HepG2 (cell line): ENCODE results near the gene PPM1G. TPM values are rescaled to one million over a fixed set of nuclear protein-coding genes. Genes with fewer than 3 reads are reported as not detected.
A peak's percentile ranks its signal among the peaks of the same experiment; 100 is the strongest.

Experiments used
- AKAP8 ChIP-seq: sonication (generic); formaldehyde crosslinking; IDR thresholded peaks from 2 replicates; pipeline ENCODE4 v1.5.1; 2020; ENCODE audit warnings: mild to moderate bottlenecking, missing genetic modification reagents
- BATF2 ChIP-seq: sonication (generic); formaldehyde crosslinking; IDR thresholded peaks from 2 replicates; pipeline ENCODE4 v1.8.0; 2022; ENCODE audit warnings: mild to moderate bottlenecking, missing genetic modification reagents, moderate library complexity
- FOXK1 ChIP-seq: sonication (generic); formaldehyde crosslinking; IDR thresholded peaks from 2 replicates; pipeline ENCODE4 v1.4.0; 2020; ENCODE audit warnings: low read depth, missing genetic modification reagents, borderline replicate concordance
- FOXK2 ChIP-seq: fragments of 450-650 bp; IDR thresholded peaks from 2 replicates; pipeline ENCODE4 v1.6.1; 2016
- FOXM1 ChIP-seq: sonication (generic); formaldehyde crosslinking; IDR thresholded peaks from 2 replicates; pipeline ENCODE4 v1.5.0; 2020; ENCODE audit warnings: missing genetic modification reagents
- HDAC6 ChIP-seq: fragments of 200-600 bp; sonication (generic); IDR thresholded peaks from 2 replicates; pipeline ENCODE4 v1.7.0; 2017; ENCODE audit warnings: mild to moderate bottlenecking, antibody characterized with exemption, low read length, low read depth
- MAFG ChIP-seq: sonication (generic); formaldehyde crosslinking; IDR thresholded peaks from 2 replicates; pipeline ENCODE4 v1.5.1; 2020; ENCODE audit warnings: mild to moderate bottlenecking, missing genetic modification reagents
- NAIF1 ChIP-seq: sonication (generic); formaldehyde crosslinking; IDR thresholded peaks from 2 replicates; pipeline ENCODE4 v1.5.0; 2020; ENCODE audit warnings: mild to moderate bottlenecking, missing genetic modification reagents, borderline replicate concordance
- PRPF4 ChIP-seq: fragments of 200-400 bp; formaldehyde crosslinking; IDR thresholded peaks from 2 replicates; pipeline ENCODE4 v1.6.1; 2016; ENCODE audit warnings: low read length, low read depth; ENCODE audit not compliant: poor library complexity, severe bottlenecking
- RARA ChIP-seq: IDR thresholded peaks from 2 replicates; pipeline ENCODE4 v1.6.1; 2016; ENCODE audit warnings: missing genetic modification reagents, missing compliant biosample characterization
- TBX2 ChIP-seq: sonication (generic); formaldehyde crosslinking; IDR thresholded peaks from 2 replicates; pipeline ENCODE4 v1.5.0; 2020; ENCODE audit warnings: missing genetic modification reagents, mild to moderate bottlenecking, borderline replicate concordance
- TCF12 ChIP-seq, 2 experiments: fragments of 450-650 bp in 1 of 2; sonication (generic) in 1 of 2; formaldehyde crosslinking in 1 of 2; IDR thresholded peaks; 2 replicates each; pipeline versions ENCODE4 v1.6.1 to v1.8.0; 2017 to 2022; ENCODE audit warnings: antibody characterized with exemption in 1 of 2, mild to moderate bottlenecking in 1 of 2, missing genetic modification reagents in 1 of 2, moderate library complexity in 1 of 2
- THRA ChIP-seq: sonication (generic); formaldehyde crosslinking; IDR thresholded peaks from 2 replicates; pipeline ENCODE4 v1.4.0; 2020; ENCODE audit warnings: missing genetic modification reagents, borderline replicate concordance
- ZFYVE20 ChIP-seq: sonication (generic); formaldehyde crosslinking; IDR thresholded peaks from 2 replicates; pipeline ENCODE4 v1.8.0; 2023; ENCODE audit warnings: low read depth, mild to moderate bottlenecking, moderate library complexity, missing genetic modification reagents, borderline replicate concordance
- ZMYM4 ChIP-seq: sonication (generic); formaldehyde crosslinking; IDR thresholded peaks from 2 replicates; pipeline ENCODE4 v1.8.1; 2023; ENCODE audit warnings: mild to moderate bottlenecking, missing genetic modification reagents
- ZNF333 ChIP-seq: sonication (generic); formaldehyde crosslinking; IDR thresholded peaks from 2 replicates; pipeline ENCODE4 v1.4.0; 2020; ENCODE audit warnings: mild to moderate bottlenecking, missing genetic modification reagents, borderline replicate concordance
- ZNF383 ChIP-seq: sonication (generic); formaldehyde crosslinking; IDR thresholded peaks from 2 replicates; pipeline ENCODE4 v1.4.0; 2020; ENCODE audit warnings: missing genetic modification reagents, mild to moderate bottlenecking, borderline replicate concordance
- ZNF510 ChIP-seq: sonication (generic); formaldehyde crosslinking; IDR thresholded peaks from 2 replicates; pipeline ENCODE4 v1.4.0; 2020; ENCODE audit warnings: low read depth, mild to moderate bottlenecking, missing genetic modification reagents
- ZNF577 ChIP-seq: sonication (generic); formaldehyde crosslinking; IDR thresholded peaks from 2 replicates; pipeline ENCODE4 v1.4.0; 2020; ENCODE audit warnings: mild to moderate bottlenecking, low read depth, missing genetic modification reagents, borderline replicate concordance
- ZNF605 ChIP-seq: sonication (generic); formaldehyde crosslinking; IDR thresholded peaks from 2 replicates; pipeline ENCODE4 v1.8.0; 2022; ENCODE audit warnings: mild to moderate bottlenecking, missing genetic modification reagents
- ZNF720 ChIP-seq: sonication (generic); formaldehyde crosslinking; IDR thresholded peaks from 2 replicates; pipeline ENCODE4 v1.4.0; 2020; ENCODE audit warnings: missing genetic modification reagents
- ZNF761 ChIP-seq: sonication (generic); formaldehyde crosslinking; conservative IDR thresholded peaks from 2 replicates; pipeline ENCODE4 v1.4.0; 2020; ENCODE audit warnings: mild to moderate bottlenecking, missing genetic modification reagents
- ZNF850 ChIP-seq: sonication (generic); formaldehyde crosslinking; conservative IDR thresholded peaks from 2 replicates; pipeline ENCODE4 v1.9.0; 2021; ENCODE audit warnings: mild to moderate bottlenecking, missing genetic modification reagents
- ZSCAN9 ChIP-seq: IDR thresholded peaks from 2 replicates; pipeline ENCODE4 v1.6.1; 2016; ENCODE audit warnings: borderline replicate concordance
- polyA plus RNA-seq, 8 experiments: library from polyadenylated mRNA; depleted of rRNA in 3 of 8; stranded (reverse) in 7 of 8; unstranded in 1 of 8; fragments of >200 nt; fragmentation: Illumina TruSeq in 4 of 8; extraction: Trizol in 4 of 8; gene quantifications; 2 replicates each; pipeline versions ENCODE4 v1.2.1 to v1.2.3, GENCODE V29; 2011 to 2016; ENCODE audit warnings: low read depth in 4 of 8, missing spikeins in 1 of 8, mixed read lengths in 1 of 8; ENCODE audit not compliant: insufficient read depth in 1 of 8
- total RNA-seq, 5 experiments: library from RNA; depleted of rRNA; stranded (reverse); fragments of >200 nt; fragmentation: Illumina TruSeq; extraction: Trizol; gene quantifications; 2 replicates each; pipeline ENCODE4 v1.2.3, GENCODE V29; 2016; ENCODE audit warnings: low read depth in 1 of 5
- TF ChIP-seq, protein P1 (sequence below): sonication (generic); formaldehyde crosslinking; IDR thresholded peaks from 2 replicates; pipeline ENCODE4 v1.4.0; 2020; ENCODE audit warnings: mild to moderate bottlenecking, missing genetic modification reagents
- TF ChIP-seq, protein P2 (sequence below): sonication (generic); formaldehyde crosslinking; IDR thresholded peaks from 2 replicates; pipeline ENCODE4 v1.8.1; 2023; ENCODE audit warnings: mild to moderate bottlenecking, missing genetic modification reagents

PPM1G gene
- total and polyA plus RNA-seq, 2 of the 13 experiments (the other 11 are each of a cell fraction or from before 2014, with no cell fraction given), result 58.2 to 213 TPM

- TF ChIP-seq, protein P1, sequence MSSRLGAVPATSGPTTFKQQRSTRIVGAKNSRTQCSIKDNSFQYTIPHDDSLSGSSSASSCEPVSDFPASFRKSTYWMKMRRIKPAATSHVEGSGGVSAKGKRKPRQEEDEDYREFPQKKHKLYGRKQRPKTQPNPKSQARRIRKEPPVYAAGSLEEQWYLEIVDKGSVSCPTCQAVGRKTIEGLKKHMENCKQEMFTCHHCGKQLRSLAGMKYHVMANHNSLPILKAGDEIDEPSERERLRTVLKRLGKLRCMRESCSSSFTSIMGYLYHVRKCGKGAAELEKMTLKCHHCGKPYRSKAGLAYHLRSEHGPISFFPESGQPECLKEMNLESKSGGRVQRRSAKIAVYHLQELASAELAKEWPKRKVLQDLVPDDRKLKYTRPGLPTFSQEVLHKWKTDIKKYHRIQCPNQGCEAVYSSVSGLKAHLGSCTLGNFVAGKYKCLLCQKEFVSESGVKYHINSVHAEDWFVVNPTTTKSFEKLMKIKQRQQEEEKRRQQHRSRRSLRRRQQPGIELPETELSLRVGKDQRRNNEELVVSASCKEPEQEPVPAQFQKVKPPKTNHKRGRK, result no peak
- TF ChIP-seq ZNF383 (CRISPR knock-in tag) (0 out of 2 replicates have a peak, but pooled peaks have one; percentile 35), ZSCAN9 (peak; percentile 4; the same call in 1 of the 2 replicates), TBX2 (CRISPR knock-in tag) (peak; percentile 68; the same call in 1 of the 2 replicates), ZNF605 (CRISPR knock-in tag) (no peak; the same call in none of the 2 replicates), ZFYVE20 (CRISPR knock-in tag) (no peak), ZMYM4 (peak; percentile 34; the same call in 1 of the 2 replicates), BATF2 (CRISPR knock-in tag) (no peak), FOXK1 (CRISPR knock-in tag) (no peak; the same call in 1 of the 2 replicates), NAIF1 (CRISPR knock-in tag) (0 out of 2 replicates have a peak, but pooled peaks have one; percentile 39), THRA (CRISPR knock-in tag) (peak; percentile 31; the same call in 1 of the 2 replicates), FOXM1 (CRISPR knock-in tag) (no peak), ZNF333 (CRISPR knock-in tag) (no peak), HDAC6 (no peak), ZNF850 (CRISPR knock-in tag) (no peak), ZNF761 (CRISPR knock-in tag) (no peak), ZNF720 (CRISPR knock-in tag) (no peak), RARA (peak; percentile 46), ZNF577 (CRISPR knock-in tag) (no peak), TCF12 (IDR thresholded peaks at IDR 0.05) (no peak), TCF12 (CRISPR knock-in tag; IDR thresholded peaks at IDR 0.05) (peak; percentile 10; the same call in 1 of the 2 replicates), AKAP8 (no peak), MAFG (CRISPR knock-in tag) (no peak), PRPF4 (no peak), FOXK2 (no peak), ZNF510 (no peak)
- TF ChIP-seq, protein P2, sequence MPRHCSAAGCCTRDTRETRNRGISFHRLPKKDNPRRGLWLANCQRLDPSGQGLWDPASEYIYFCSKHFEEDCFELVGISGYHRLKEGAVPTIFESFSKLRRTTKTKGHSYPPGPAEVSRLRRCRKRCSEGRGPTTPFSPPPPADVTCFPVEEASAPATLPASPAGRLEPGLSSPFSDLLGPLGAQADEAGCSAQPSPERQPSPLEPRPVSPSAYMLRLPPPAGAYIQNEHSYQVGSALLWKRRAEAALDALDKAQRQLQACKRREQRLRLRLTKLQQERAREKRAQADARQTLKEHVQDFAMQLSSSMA, result no peak
These were observed 55.4 kb downstream of the PPM1G start (continued) for GRCh38 chr2:27353762-27354596.
